Panc1 (cell line): ENCODE measurements around the gene MR1.

ENCODE experiments used
- CTCF ChIP-seq: fragments of 450-650 bp; IDR thresholded peaks from 2 replicates; pipeline ENCODE4 v1.5.1; 2017; ENCODE audit warnings: mild to moderate bottlenecking
- SIN3A ChIP-seq: IDR thresholded peaks from 2 replicates; pipeline ENCODE4 v1.6.1; 2012; ENCODE audit warnings: low read depth, mild to moderate bottlenecking, low read length, moderate library complexity, borderline replicate concordance; ENCODE audit not compliant: insufficient read depth

DNA sequence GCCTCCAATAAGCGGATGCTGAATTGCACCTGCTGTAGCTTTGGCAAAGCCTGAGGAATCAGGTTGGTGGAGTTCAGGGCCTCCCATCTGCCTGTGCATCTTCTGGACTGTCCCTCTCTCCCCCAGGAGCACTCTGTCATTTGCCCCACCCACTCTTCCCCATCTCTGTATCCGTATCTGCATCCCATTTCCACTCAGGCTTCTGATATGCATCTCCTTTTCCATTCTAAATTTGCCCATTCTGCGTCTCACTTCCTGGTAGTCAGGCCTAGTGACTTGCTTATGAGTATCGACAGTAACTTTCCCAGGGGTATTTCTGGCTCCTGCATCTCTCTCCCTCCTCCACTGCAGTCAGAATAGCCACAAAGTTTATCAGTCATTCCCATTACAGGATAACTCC lies 15.6 kb downstream of the MR1 start:
- TF ChIP-seq CTCF (no peak), SIN3A (no peak)
